Stimulated activated CD8-positive, alpha-beta memory T cell treated with anti-CD3 and anti-CD28 coated beads, Interleukin-7, amount 100 ng/mL, for 48 hours (primary cell): ENCODE data around the gene C2orf74.
"Not testable (repeated sequence)": the region's sequence is repeated elsewhere in the genome, so short reads cannot be mapped to it uniquely, and the experiment has no call there.

Experiments
- DNase-seq, 2 donors: peaks; one replicate each; pipeline ENCODE4 v3.0.0-alpha.2; 2020; ENCODE audit warnings: low read depth in 1 of 2; ENCODE audit errors: extremely low read depth in 1 of 2

The C2orf74 gene

GRCh38 chr2:61161888-61162287 is at the start of gene C2orf74:
Gene C2orf74, plus strand, starts transcription at chr2:61162188. Its CDS starts 327 bp downstream, at chr2:61162515.
- DNase-seq, result no peak

DNA sequence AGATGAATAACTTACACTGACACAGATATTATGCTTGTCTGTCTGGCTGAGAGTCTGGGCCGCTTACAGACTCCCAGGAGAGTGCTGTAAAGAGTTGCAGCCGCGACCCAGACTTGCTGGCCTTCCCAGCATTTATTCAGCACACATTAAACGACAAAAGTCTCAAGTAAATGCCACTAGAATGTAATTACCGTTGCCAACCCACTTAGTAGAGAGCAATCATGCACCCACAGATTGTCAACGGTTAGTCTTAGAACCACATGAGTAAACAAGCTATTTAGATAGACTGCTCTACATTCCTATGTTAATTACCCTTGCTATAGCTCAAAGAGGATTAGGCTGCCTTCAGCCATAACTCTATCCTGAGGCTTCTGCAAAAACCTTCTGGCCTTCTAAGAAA is 47.8 kb upstream of the C2orf74 start:
- no peak for DNase-seq

DNA sequence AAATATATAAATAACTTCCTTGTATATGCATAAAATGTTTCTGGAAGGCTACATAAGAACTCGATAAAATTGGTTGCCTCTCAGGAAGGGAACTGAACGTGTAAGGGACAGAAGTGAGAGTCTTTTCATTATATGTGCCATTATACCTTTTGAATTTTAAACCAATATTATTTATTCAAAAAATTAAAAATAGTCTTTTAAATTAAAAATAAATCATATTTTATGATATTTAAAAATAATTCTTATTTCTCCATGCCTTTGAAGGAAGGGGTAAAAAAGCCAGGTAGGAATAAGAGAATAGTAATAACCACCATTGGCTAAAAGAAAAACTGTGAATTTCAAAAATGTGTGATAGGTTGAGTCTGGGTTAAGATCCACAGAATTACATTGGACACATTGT is 45.7 kb upstream of the C2orf74 start:
- no peak for DNase-seq

- DNase-seq, result no peak
Measured at GRCh38 chr2:61117534-61117933, 44.5 kb upstream of the C2orf74 start.

- no peak for DNase-seq
Measured at GRCh38 chr2:61125123-61125710, 36.8 kb upstream of the C2orf74 start.

- DNase-seq, result no peak
Measured at GRCh38 chr2:61125798-61126197, 36.2 kb upstream of the C2orf74 start.

- DNase-seq, result not testable (repeated sequence)
Measured at GRCh38 chr2:61128122-61128521, 33.9 kb upstream of the C2orf74 start.

DNA sequence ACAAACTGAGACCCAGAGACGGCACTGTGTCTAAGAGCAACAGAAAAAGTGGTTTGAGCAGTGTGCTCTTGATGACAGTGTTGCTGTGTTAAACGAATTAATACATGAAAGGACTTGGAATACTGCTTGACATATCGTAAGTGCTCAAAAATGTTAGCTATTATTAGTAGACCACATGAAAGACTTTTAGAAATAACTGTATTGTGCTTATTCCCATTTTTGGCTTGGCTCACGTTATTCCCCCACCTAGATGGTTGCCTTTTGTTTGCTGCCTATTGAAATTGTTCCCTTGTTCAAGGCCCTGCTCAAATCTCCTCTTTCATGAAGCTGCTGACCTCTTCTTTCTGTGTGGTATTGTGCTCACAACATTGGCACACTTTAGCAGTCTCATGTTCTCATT is 27.8 kb upstream of the C2orf74 start:
- DNase-seq, result no peak

DNA sequence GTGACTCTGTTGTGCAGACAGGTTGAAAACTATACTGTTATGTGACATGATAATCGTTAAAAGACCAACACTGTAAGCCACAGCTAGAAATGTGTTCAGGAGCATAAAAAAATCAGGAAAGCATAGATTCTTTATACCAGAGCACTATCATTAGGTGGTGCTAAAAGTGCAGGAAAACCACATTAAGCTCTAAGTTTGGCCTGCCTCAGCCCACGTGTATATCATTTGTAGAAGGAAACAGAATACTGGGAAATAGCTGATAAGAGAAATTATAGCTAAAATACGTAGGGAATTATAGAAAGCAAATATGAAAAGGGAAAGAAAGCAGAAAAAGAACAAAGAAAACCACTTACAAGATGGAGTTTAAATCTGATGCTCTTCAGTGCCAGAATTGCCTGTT is 26.5 kb upstream of the C2orf74 start:
- DNase-seq, result no peak

DNA sequence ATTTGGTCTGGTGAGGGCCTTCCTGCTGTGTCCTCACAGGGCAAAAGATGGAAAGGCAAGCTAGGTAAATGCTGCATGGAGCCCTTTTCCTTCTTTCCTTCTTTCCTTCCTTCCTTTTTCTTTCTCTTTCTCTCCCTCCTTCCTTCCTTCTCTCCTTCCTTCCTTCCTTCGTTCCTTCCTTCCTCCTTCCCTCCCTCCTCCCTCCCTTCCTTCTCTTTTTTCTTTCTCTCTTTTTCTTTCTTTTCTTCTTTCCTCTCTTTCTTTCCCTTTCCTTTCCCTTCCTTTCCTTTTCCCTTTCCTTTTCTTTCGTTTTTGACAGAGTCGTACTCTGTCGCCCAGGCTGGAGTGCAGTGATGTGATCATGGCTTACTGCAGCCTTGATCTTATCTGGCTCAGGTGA is 23.1 kb upstream of the C2orf74 start:
- DNase-seq, result no peak

GRCh38 chr2:61141151-61141550 is 20.8 kb upstream of the C2orf74 start:
- DNase-seq, result no peak

DNA sequence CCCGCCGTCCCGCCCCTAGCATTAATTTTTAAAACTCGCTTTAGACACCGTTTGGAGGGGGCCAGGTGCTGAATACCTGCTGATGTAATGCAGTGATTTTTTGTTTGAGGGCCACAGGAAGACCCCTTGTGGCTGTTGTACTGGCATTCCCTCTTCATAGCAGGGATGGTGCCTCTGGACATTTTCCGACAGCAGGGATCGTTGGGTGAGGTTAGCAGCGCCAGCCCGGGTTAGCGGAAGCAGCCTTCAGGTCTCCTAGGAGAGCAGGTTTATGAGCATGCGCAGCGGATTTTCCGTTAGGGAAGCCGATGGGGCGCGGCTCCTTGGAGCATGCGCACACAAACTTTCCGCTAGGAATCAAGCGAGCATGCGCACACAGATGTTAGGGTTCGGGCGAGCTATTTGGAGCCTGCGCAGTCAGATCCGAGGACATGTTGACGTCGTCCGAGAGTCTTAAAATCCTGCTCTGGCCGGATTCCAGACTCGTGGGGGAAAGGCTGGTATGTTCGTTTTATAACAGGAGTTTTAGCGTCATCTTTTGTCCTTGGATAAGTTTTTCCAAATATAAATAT is 17.2 kb upstream of the C2orf74 start:
- DNase-seq, result peak; percentile 88 to 92

DNA sequence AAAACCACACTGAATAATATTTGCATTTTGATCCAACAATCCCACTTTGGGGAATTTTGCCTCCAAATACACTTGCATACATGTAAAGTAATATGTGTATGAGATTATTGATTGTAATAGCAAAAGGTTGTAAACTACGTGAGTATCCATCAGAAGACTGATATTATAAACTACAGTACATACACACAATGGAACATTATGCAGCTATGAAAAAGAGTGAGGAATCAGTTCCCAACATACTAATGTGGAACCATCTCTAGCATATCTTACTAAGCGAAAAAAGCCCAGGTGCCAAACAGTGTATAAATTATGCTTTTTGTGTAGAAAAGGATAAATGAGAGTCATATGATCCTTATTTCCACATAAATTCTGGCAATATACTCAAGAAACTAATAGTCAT is 16.0 kb upstream of the C2orf74 start:
- no peak for DNase-seq

GRCh38 chr2:61148091-61148490 is 13.9 kb upstream of the C2orf74 start:
- DNase-seq, result not testable (repeated sequence)

DNA sequence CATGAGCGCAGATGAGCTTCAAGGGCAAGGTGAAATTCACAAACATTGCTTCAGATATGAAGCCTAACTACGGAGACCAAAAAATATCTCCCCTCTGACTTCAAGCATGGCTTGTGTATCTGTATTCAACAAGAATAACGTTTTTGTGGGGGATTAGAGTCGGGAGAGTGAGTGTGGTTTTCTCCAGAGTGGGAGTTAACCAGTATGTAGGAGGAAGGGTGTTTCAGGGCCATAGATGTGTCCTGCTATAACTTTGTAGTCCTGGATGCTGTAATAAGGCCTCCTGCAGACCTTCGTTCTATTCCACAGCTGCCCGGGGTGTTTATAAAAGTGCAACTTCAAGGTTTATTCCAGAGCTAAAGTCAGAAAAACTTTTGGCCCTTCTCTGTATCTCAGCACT is 12.9 kb upstream of the C2orf74 start:
- DNase-seq, result no peak

- no peak for DNase-seq
Measured at GRCh38 chr2:61151436-61151835, 10.6 kb upstream of the C2orf74 start.

- no peak for DNase-seq
Measured at GRCh38 chr2:61157371-61158003, 4.5 kb upstream of the C2orf74 start.

- DNase-seq, result no peak
Measured at GRCh38 chr2:61158356-61158955, 3.5 kb upstream of the C2orf74 start.

DNA sequence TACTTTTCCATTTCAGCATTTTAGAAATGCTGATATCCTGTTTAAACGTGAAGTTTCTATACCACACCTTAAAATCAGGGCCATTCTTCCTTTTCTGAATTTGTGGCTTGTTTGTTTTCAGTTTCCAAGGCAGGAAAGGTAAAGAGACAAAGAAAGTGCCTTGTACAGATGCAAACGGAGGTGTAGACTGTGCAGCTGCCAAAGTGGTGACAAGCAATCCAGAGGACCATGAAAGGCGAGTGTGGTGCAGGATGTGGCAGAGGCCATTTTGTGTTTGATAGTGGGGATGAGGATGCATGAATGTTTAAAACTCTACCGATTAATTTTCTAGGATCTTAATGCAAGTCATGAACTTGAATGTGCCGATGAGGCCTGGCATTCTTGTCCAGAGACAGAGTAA is 733 bp downstream of the C2orf74 start:
- no peak for DNase-seq

- DNase-seq, result not testable (repeated sequence)
Measured at GRCh38 chr2:61165082-61165481, 3.1 kb downstream of the C2orf74 start.

DNA sequence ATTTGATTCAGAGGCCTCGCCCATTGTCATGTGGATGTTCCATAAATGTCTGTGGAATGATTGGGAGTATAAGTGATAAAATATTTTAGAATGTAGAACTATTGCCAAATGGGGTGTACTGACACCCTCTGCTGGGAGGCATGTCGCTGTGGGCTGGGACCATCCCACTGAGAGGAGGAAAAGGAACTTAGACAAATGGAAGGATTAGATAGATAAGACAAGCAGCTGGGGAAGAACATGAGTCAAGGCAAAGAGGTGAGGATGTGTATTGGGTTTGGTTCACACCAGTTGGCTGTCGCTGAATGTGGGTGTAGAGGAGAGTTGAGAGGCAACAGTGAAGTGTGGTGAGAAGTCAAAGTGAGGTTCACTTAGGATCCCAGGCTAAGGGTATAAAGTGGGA is 4.0 kb downstream of the C2orf74 start:
- no peak for DNase-seq

- DNase-seq, result no peak
Measured at GRCh38 chr2:61167579-61167978, 5.6 kb downstream of the C2orf74 start.
